Activated T-helper 2 cell treated with anti-CD3 and anti-CD28 coated beads, Interferon-gamma antibody, Interleukin-2, Interleukin-4, amounts not matched to agents 10 μg/mL and 5 μg/mL and 100 μg/mL, durations not matched to agents 14 hours and 24 hours and 36 hours (primary cell): ENCODE data around the gene HOXA10. TPM values are rescaled to one million over a fixed set of nuclear protein-coding genes. Genes with fewer than 3 reads are reported as not detected.

Experiments
- DNase-seq: peaks from one replicate; pipeline ENCODE4 v3.0.0; 2021; ENCODE audit warnings: low spot score
- H3K27ac Mint-ChIP-seq: one replicate; pipeline ENCODE4 v1.8.0; 2021; ENCODE audit warnings: mixed read lengths
- H3K27me3 Mint-ChIP-seq: one replicate; pipeline ENCODE4 v1.8.0; 2021; ENCODE audit warnings: low read depth, mixed read lengths
- H3K36me3 Mint-ChIP-seq: one replicate; pipeline ENCODE4 v1.8.0; 2021; ENCODE audit warnings: low read depth, mixed read lengths
- H3K4me1 Mint-ChIP-seq: one replicate; pipeline ENCODE4 v1.8.0; 2021; ENCODE audit warnings: low read depth, mixed read lengths
- H3K4me3 Mint-ChIP-seq: one replicate; pipeline ENCODE4 v1.8.0; 2021; ENCODE audit warnings: low read depth, mild to moderate bottlenecking, moderate library complexity, mixed read lengths
- H3K9me3 Mint-ChIP-seq: one replicate; pipeline ENCODE4 v1.8.0; 2021; ENCODE audit warnings: mixed read lengths
- intact Hi-C: fragments of 100-400 bp; cut with micrococcal nuclease; formaldehyde crosslinking; loops from one replicate; pipeline ENCODE4 v1.15.1; 2023
- total RNA-seq: library from RNA; stranded (reverse); gene quantifications from 2 replicates; pipeline ENCODE4 v1.2.3, GENCODE V29; 2022

HOXA10 gene
- total RNA-seq, 1 donor from 2014 or later, result not detected

- no peak overlapping the region for H3K27ac Mint-ChIP-seq
- DNase-seq, result no peak
- H3K27me3 Mint-ChIP-seq, result peaks cover 84% of the 10 kb centered on the region
- H3K4me3 Mint-ChIP-seq, result no peak overlapping the region
- H3K9me3 Mint-ChIP-seq, result no peaks in the 10 kb centered on the region
- intact Hi-C loops, result loop anchor here (1.0 to 10.0 kb wide), 6 partner anchors 8 to 1798 kb away; partner anchors contain the start of genes EVX1, HOXA11, HOXA9 and TRIL
- peaks cover 4% of the 10 kb centered on the region for H3K36me3 Mint-ChIP-seq
- H3K4me1 Mint-ChIP-seq, result peaks cover 11% of the 10 kb centered on the region
Observed at GRCh38 chr7:27156916-27157701, 17.0 kb downstream of the HOXA10 start.

DNA sequence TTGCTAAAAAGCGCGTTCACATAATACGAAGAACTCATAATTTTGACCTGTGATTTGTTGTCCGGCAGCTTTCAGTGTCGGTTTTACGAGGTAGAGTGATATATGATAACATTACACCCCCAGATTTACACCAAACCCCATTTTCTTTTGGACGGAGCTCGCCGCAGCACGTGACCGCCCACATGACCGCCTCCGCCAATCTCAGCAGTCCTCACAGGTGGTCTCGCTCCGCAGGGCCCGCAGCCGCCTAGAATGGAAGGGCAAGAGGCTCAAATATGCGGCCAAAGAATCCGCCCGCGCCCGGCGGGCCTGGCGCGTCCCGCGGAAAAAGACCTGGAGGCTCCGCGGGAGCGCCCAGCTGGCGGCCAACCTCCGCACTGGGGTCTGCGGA, 17.6 kb downstream of the HOXA10 start, which contains the start of gene HOXA7:
HOXA7 (minus strand) TSS at position 168 of the 391 bp plus-strand sequence; CDS start at position 38, 130 bp downstream.
- intact Hi-C loops, result loop anchor here (1.0 to 10.0 kb wide), 6 partner anchors 9 to 1798 kb away; partner anchors contain the start of genes EVX1, HOXA11, HOXA9 and TRIL
- DNase-seq, result no peak
- Mint-ChIP-seq H3K27me3 (peaks cover 87% of the 10 kb centered on the region), H3K9me3 (no peaks in the 10 kb centered on the region), H3K4me1 (peaks cover 14% of the 10 kb centered on the region), H3K4me3 (no peak within 1 kb of the TSS), H3K36me3 (peaks cover 4% of the 10 kb centered on the region), H3K27ac (no peak within 1 kb of the TSS)

DNA sequence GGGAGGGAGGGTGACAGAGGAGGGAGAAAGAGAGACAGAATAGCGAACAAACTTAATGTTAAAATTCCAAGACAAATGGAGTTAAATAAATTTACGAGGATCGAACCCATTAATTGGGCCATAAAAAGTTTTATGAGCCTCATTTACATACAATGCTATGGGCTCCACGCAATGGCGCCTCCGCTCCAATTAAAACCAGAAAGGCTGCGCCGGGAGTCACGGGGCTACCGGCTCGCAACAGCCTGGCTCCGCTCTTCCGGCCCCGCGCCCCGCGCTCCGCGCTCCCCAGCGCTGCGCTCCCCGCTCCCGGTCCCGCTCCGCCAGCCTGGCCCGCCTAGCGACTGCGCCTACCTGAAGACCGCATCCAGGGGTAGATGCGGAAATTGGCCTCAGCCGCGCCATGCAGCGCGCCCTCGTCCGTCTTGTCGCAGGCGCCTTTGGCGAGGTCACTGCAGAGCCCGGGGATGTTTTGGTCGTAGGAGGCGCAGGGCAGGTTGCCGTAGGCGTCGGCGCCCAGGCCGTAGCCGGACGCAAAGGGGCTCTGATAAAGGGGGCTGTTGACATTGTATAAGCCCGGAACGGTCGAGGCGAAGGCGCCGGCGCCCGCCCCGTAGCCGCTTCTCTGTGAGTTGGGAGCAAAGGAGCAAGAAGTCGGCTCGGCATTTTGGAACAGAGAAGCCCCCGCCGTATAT, 18.2 kb downstream of the HOXA10 start:
- peaks cover 16% of the 10 kb centered on the region for H3K4me1 Mint-ChIP-seq
- intact Hi-C loops, result loop anchor here (1.0 to 10.0 kb wide), 6 partner anchors 9 to 1799 kb away; partner anchors contain the start of genes EVX1, HOXA11, HOXA9 and TRIL
- H3K9me3 Mint-ChIP-seq, result no peaks in the 10 kb centered on the region
- H3K4me3 Mint-ChIP-seq, result no peak overlapping the region
- no peak overlapping the region for H3K27ac Mint-ChIP-seq
- peaks cover 89% of the 10 kb centered on the region for H3K27me3 Mint-ChIP-seq
- peaks cover 4% of the 10 kb centered on the region for H3K36me3 Mint-ChIP-seq
- DNase-seq, result no peak

- no peak for DNase-seq
Observed at GRCh38 chr7:27154901-27155815, 19.0 kb downstream of the HOXA10 start.

GRCh38 chr7:27154369-27154768, 19.8 kb downstream of the HOXA10 start:
- Mint-ChIP-seq H3K36me3 (peaks cover 4% of the 10 kb centered on the region), H3K4me1 (peaks cover 14% of the 10 kb centered on the region), H3K27ac (no peak overlapping the region), H3K9me3 (no peaks in the 10 kb centered on the region), H3K4me3 (no peak overlapping the region), H3K27me3 (peaks cover 92% of the 10 kb centered on the region)
- intact Hi-C loops, result loop anchor here (5.0 to 10.0 kb wide), 2 partner anchors 1292 to 1800 kb away; partner anchors contain the start of gene TRIL
- no peak for DNase-seq

More at GRCh38 chr7:27154901-27155815, 19.0 kb downstream of the HOXA10 start:
- Mint-ChIP-seq H3K9me3 (no peaks in the 10 kb centered on the region), H3K27ac (no peak overlapping the region), H3K36me3 (peaks cover 4% of the 10 kb centered on the region), H3K4me1 (peaks cover 16% of the 10 kb centered on the region), H3K4me3 (no peak overlapping the region), H3K27me3 (peaks cover 92% of the 10 kb centered on the region)
- intact Hi-C loops, result loop anchor here (5.0 to 10.0 kb wide), 3 partner anchors 42 to 1800 kb away; partner anchors contain the start of gene TRIL

GRCh38 chr7:27153526-27153925, 20.6 kb downstream of the HOXA10 start:
- intact Hi-C loops, result loop anchor here (5.0 to 10.0 kb wide), 2 partner anchors 1291 to 1801 kb away; partner anchors contain the start of gene TRIL
- peaks cover 4% of the 10 kb centered on the region for H3K36me3 Mint-ChIP-seq
- H3K27me3 Mint-ChIP-seq, result peaks cover 89% of the 10 kb centered on the region
- H3K4me3 Mint-ChIP-seq, result no peak overlapping the region
- peaks cover 14% of the 10 kb centered on the region for H3K4me1 Mint-ChIP-seq
- DNase-seq, result no peak
- H3K27ac Mint-ChIP-seq, result no peak overlapping the region
- no peaks in the 10 kb centered on the region for H3K9me3 Mint-ChIP-seq

DNA sequence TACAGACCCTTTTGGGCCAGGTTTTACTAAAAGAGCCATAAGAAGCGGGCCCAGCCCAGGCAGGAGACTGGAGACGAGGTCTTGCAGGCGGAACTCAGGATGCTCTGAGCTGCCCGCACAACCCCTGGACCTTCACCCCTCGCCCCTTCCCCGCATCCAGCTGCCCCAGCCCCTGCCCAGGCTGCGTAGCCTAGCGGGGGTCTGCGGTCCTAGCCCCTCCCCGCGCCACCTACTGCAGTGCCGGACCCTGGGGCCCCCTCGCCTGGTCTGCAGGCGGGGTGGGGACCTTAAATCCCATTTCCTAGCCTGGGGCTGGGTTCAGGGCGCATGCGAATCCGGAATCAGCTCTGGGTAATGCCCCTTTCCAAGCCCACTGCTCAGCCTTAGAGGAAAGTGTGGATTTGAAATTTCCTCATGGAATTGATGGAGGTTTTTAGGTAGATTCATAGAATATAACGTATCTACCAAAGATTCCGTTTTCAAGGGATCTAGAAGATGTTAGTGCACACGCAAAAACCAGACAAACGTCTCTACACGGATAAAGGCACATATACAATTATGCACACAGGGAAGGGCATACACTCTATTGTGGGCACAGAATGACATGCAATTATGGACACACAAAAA, 21.2 kb downstream of the HOXA10 start:
- H3K36me3 Mint-ChIP-seq, result peaks cover 4% of the 10 kb centered on the region
- no peak overlapping the region for H3K4me3 Mint-ChIP-seq
- H3K27me3 Mint-ChIP-seq, result peaks cover 89% of the 10 kb centered on the region
- no peaks in the 10 kb centered on the region for H3K9me3 Mint-ChIP-seq
- H3K4me1 Mint-ChIP-seq, result peaks cover 17% of the 10 kb centered on the region
- intact Hi-C loops, result loop anchor here (5.0 to 10.0 kb wide), 2 partner anchors 1291 to 1802 kb away; partner anchors contain the start of gene TRIL
- H3K27ac Mint-ChIP-seq, result no peak overlapping the region
- no peak for DNase-seq

GRCh38 chr7:27151931-27152815, 21.9 kb downstream of the HOXA10 start, which contains the start of gene HOXA3:
HOXA3 (minus strand) TSS chr7:27152583; CDS start chr7:27110640, 41,943 bp downstream.
- intact Hi-C loops, result loop anchor here (2.0 to 10.0 kb wide), 4 partner anchors 13 to 1803 kb away; partner anchors contain the start of genes HOXA9 and TRIL
- H3K4me3 Mint-ChIP-seq, result peak within 1 kb of the TSS; percentile 60
- H3K27me3 Mint-ChIP-seq, result peaks cover 87% of the 10 kb centered on the region
- no peaks in the 10 kb centered on the region for H3K9me3 Mint-ChIP-seq
- DNase-seq, result no peak
- peaks cover 17% of the 10 kb centered on the region for H3K4me1 Mint-ChIP-seq
- H3K36me3 Mint-ChIP-seq, result peaks cover 4% of the 10 kb centered on the region
- H3K27ac Mint-ChIP-seq, result no peak within 1 kb of the TSS

GRCh38 chr7:27151341-27151930, 22.7 kb downstream of the HOXA10 start:
- H3K4me3 Mint-ChIP-seq, result peak overlapping the region; percentile 60
- DNase-seq, result no peak
- peaks cover 88% of the 10 kb centered on the region for H3K27me3 Mint-ChIP-seq
- peaks cover 4% of the 10 kb centered on the region for H3K36me3 Mint-ChIP-seq
- no peaks in the 10 kb centered on the region for H3K9me3 Mint-ChIP-seq
- intact Hi-C loops, result loop anchor here (2.0 to 10.0 kb wide), 4 partner anchors 13 to 1803 kb away; partner anchors contain the start of genes HOXA9 and TRIL
- peaks cover 17% of the 10 kb centered on the region for H3K4me1 Mint-ChIP-seq
- H3K27ac Mint-ChIP-seq, result no peak overlapping the region

DNA sequence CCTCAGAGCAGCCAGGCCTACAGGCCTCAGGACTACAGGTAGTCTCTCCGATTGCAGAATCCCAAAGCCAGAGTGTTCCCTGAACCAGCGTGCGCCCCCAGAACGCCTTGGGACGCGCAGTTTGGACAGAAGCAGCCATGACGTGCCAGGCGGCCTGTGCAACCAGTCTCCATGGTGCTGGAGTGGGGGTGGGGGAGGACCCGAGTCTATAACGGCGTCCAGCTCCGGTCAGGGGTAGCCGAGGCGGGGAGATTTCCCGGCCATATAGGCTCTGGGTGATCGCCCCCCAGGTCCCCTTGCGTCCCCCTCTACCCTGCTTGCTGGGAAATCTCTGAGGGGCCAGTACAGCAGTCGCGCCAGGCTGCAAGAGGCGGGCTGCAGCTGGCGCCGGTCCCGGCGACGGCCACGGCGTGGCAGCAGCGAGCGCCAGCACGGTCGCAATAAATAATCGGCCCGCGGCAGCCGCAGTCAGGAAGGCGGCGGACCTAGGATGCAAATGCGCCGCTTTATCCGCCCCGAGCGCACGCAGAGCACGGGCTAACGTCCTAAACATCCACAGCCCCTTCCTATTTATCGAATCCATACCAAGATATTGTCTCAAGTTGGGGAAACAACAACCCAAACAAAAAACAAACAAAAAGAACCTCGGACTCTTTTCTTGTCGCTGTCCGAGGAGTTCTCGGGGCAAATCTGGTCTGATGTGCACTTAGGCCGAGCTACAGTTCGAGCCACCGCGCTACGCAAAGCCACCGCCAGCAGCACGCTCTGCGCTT, 23.4 kb downstream of the HOXA10 start:
- peak; percentile 55 for DNase-seq
- Mint-ChIP-seq H3K9me3 (no peaks in the 10 kb centered on the region), H3K36me3 (peaks cover 4% of the 10 kb centered on the region), H3K27ac (no peak overlapping the region), H3K4me1 (peaks cover 17% of the 10 kb centered on the region), H3K4me3 (peak overlapping the region; percentile 60), H3K27me3 (peaks cover 88% of the 10 kb centered on the region)
- intact Hi-C loops, result loop anchor here (2.0 to 10.0 kb wide), 4 partner anchors 14 to 1804 kb away; partner anchors contain the start of genes HOXA9 and TRIL
